WI38 (cell line): ENCODE results near the gene CHP2.

ENCODE experiments used
- H3K4me3 ChIP-seq: 2 replicates; pipeline ENCODE4 v1.5.1; 2011; ENCODE audit warnings: low read depth, mild to moderate bottlenecking, control low read depth, low read length
- TF ChIP-seq, protein P1 (sequence below): IDR thresholded peaks from 2 replicates; pipeline ENCODE4 v1.5.1; 2012; ENCODE audit warnings: low read depth, mild to moderate bottlenecking, control low read depth, low read length

CHP2 gene

GRCh38 chr16:23768581-23768980 is 13.8 kb downstream of the CHP2 start:
- H3K4me3 ChIP-seq, result no peak overlapping the region
- TF ChIP-seq, protein P1, sequence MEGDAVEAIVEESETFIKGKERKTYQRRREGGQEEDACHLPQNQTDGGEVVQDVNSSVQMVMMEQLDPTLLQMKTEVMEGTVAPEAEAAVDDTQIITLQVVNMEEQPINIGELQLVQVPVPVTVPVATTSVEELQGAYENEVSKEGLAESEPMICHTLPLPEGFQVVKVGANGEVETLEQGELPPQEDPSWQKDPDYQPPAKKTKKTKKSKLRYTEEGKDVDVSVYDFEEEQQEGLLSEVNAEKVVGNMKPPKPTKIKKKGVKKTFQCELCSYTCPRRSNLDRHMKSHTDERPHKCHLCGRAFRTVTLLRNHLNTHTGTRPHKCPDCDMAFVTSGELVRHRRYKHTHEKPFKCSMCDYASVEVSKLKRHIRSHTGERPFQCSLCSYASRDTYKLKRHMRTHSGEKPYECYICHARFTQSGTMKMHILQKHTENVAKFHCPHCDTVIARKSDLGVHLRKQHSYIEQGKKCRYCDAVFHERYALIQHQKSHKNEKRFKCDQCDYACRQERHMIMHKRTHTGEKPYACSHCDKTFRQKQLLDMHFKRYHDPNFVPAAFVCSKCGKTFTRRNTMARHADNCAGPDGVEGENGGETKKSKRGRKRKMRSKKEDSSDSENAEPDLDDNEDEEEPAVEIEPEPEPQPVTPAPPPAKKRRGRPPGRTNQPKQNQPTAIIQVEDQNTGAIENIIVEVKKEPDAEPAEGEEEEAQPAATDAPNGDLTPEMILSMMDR, result no peak

DNA sequence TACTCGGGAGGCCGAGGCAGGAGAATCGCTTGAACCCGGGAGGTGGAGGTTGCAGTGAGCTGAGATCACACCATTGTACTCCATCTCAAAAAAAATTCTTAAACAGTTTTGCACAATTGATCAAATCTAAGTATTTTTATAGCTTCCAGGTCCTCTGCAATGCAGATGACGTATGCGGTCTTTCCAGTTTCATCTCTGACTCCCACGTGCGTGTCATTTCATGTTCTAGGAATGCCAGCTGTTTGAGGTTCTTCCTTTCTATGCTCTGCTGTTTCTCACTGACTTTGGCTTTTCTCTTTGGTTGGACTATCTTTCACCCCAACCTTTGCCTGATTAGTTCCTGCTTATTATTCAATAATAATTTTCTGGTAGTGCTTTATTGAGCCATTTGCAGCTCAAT is 16.2 kb downstream of the CHP2 start:
- no peak overlapping the region for H3K4me3 ChIP-seq
- TF ChIP-seq, protein P1, result no peak

DNA sequence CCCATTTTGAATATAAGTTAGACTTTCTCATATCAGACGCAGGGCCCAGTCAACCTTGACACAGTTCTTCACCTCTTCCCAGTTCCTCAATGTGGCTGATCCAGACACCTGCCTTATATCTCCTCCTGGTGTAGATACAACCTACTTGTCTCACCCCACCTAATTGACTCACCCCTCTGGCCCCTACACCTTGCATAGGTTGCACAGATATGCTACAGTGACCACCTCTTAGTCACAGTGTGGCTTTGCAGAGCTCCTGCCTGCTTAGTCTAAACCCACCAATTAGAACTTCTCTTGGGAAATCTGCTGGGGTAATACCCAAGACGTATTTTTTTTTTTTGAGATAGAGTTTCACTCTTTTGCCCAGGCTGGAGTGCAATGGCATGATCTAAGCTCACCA is 16.8 kb downstream of the CHP2 start:
- TF ChIP-seq, protein P1, result no peak

DNA sequence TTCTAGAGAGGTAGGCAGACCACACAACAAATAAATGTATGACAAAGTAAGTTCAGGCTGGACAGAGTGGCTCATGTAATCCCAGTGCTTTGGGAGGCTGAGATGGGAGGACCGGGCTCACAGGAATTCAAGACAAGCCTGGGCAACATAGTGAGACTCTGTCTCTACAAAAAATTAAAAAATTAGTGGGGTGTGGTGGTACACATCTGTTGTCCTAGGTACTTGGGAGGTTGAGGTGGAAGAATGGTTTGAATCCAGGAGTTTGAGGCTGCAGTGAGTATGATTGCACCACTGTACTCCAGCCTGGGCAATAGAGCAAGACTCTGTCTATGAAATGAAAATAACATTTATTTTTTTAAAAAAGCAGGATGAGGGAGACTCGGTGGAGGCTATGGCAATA is 18.5 kb downstream of the CHP2 start:
- no peak overlapping the region for H3K4me3 ChIP-seq
- TF ChIP-seq, protein P1, result no peak

More for the DNA sequence above, 16.8 kb downstream of the CHP2 start:
- H3K4me3 ChIP-seq, result no peak overlapping the region

DNA sequence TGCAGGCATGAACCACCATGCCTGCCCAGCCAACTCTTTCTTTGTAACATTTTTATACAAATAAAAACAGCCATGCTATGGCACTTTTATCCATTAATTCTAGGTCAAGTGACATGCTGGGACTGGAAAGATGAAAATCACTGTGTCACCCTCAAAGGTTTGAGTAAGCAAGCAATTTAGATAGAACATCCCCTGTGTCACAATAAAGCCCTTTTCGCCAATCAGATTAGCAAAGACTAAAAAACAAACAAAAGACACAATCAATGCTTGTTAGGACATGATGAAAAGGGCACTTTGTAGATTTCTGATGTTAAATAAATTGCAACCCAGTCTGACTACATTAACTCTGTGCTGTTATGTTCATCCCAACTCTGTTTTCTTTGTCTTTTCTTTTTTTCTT is 26.4 kb downstream of the CHP2 start:
- no peak overlapping the region for H3K4me3 ChIP-seq
- TF ChIP-seq, protein P1, result no peak

DNA sequence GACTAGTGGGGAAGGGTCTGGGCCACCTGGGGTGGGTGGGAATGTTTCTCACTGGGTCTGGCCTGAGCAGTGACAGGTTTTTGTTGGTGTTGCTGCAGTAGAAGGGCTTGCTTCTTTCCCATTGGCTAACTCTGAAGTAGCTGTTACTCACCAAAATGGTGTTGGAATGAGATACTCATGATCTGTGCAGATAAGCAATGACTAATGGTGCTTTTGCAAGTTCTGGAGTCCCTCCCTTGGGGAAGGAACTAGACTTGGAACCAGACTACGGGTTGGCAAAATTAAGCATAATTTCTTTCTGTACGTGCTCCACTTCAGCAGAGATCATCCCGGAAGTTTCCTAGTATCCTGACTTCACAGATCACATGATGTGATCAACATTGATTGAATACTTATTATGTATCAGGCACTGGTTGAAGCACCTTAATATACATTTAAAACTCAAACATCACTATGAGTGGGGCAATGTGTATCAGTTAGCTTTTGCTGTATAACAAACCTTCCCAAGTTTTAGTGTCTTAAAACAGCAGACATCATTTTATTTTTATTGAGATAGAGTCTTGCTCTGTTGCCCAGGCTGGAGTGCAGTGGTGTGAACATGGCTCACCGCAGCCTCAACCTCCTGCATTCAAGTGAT is 30.1 kb downstream of the CHP2 start:
- no peak overlapping the region for H3K4me3 ChIP-seq
- TF ChIP-seq, protein P1, result no peak

DNA sequence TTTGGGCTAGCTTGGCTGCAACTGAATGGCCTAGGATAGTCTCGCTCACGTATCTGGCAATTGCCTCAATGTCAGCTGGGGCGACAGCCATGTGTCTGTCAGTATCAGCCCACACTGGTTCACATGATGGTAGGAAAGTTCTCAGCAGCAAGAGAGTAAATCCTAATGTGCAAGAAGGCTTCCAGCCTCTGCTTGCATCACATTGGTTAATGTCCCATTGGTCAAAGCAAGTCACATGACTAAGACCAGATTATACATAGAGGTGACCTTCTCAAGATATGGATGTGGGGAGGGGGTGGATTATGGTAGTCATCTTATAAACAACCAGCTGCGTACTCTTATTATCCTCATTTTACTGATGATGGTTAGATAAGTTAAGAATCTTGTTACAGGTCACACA is 31.0 kb downstream of the CHP2 start:
- TF ChIP-seq, protein P1, result no peak
- no peak overlapping the region for H3K4me3 ChIP-seq
